GM13977 (cell line): Measurements from ENCODE around the gene CLOCK.

Experiments
- DNase-seq: peaks from one replicate; pipeline ENCODE4 v3.0.0; 2012; ENCODE audit warnings: low spot score
- in situ Hi-C: fragments of 300-500 bp; cut with MboI; formaldehyde crosslinking; loops from one replicate; pipeline ENCODE4 v1.12.0; 2022; ENCODE audit warnings: low sequenced_read_pairs, low pct_unique_long_range_greater_than_20kb, mixed read lengths, inconsistent platforms; ENCODE audit not compliant: unreplicated experiment
- TF ChIP-seq, protein P1 (sequence below): IDR thresholded peaks from 2 replicates; pipeline ENCODE4 v1.5.1; 2012; ENCODE audit warnings: mild to moderate bottlenecking, control low read depth; ENCODE audit not compliant: insufficient read depth; ENCODE audit errors: extremely low read depth, missing control alignments

Gene CLOCK

DNA sequence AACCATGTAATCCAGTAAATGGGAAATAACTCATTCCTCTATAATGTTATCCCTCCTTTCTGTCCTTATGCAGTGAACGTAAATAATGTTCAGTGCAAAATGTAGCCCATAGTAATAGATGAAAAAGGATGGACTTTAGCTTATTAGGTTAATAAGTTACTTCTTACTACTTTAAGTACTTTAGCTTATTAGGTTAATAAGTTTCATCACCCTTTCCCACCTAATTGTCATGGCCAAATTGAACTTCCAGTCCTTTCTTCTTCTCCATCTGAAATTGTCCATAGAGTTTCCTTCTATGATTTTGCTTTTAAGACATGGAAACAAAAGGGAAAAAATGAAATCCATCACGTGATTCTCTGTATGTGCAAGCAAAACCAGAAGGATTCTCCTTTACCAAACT lies 166.1 kb downstream of the CLOCK start:
- in situ Hi-C loops = no loop called here
- no peak for DNase-seq
- TF ChIP-seq, protein P1, sequence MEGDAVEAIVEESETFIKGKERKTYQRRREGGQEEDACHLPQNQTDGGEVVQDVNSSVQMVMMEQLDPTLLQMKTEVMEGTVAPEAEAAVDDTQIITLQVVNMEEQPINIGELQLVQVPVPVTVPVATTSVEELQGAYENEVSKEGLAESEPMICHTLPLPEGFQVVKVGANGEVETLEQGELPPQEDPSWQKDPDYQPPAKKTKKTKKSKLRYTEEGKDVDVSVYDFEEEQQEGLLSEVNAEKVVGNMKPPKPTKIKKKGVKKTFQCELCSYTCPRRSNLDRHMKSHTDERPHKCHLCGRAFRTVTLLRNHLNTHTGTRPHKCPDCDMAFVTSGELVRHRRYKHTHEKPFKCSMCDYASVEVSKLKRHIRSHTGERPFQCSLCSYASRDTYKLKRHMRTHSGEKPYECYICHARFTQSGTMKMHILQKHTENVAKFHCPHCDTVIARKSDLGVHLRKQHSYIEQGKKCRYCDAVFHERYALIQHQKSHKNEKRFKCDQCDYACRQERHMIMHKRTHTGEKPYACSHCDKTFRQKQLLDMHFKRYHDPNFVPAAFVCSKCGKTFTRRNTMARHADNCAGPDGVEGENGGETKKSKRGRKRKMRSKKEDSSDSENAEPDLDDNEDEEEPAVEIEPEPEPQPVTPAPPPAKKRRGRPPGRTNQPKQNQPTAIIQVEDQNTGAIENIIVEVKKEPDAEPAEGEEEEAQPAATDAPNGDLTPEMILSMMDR = no peak

- in situ Hi-C loops = no loop called here
- TF ChIP-seq, protein P1 = no peak
- DNase-seq = no peak
Measured at GRCh38 chr4:55378617-55379467, 167.9 kb downstream of the CLOCK start.
